HepG2 (cell line): ENCODE measurements around the gene ADRA2B. TPM values are rescaled to one million over a fixed set of nuclear protein-coding genes. Genes with fewer than 3 reads are reported as not detected.

Experiments
- ARNT2 ChIP-seq: sonication (generic); formaldehyde crosslinking; IDR thresholded peaks from 2 replicates; pipeline ENCODE4 v1.8.0; 2022; ENCODE audit warnings: mild to moderate bottlenecking, low read depth, missing genetic modification reagents, moderate library complexity
- CCAR2 ChIP-seq: fragments of 200-400 bp; formaldehyde crosslinking; optimal IDR thresholded peaks from 2 replicates; pipeline ENCODE3; 2018; ENCODE audit warnings: low read depth, mild to moderate bottlenecking, low read length, moderate library complexity
- CHD2 ChIP-seq: IDR thresholded peaks from 2 replicates; pipeline ENCODE4 v1.6.1; 2011; ENCODE audit warnings: low read depth, low read length, improper control_type of control experiment
- EED ChIP-seq: sonication (generic); formaldehyde crosslinking; IDR thresholded peaks from 2 replicates; pipeline ENCODE4 v1.5.0; 2020; ENCODE audit warnings: mild to moderate bottlenecking, missing genetic modification reagents
- MIER3 ChIP-seq: IDR thresholded peaks from 2 replicates; pipeline ENCODE4 v1.6.1; 2016; ENCODE audit warnings: missing compliant biosample characterization, borderline replicate concordance
- MXI1 ChIP-seq: IDR thresholded peaks from 3 replicates; pipeline ENCODE4 v1.6.1; 2012; ENCODE audit warnings: low read depth, low read length, inconsistent platforms, borderline replicate concordance
- NFE2L2 ChIP-seq: fragments of 150-350 bp; IDR thresholded peaks from 2 replicates; pipeline ENCODE4 v1.6.1; 2014; ENCODE audit warnings: low read length
- PCBP1 ChIP-seq: fragments of 200-400 bp; formaldehyde crosslinking; IDR thresholded peaks from 2 replicates; pipeline ENCODE4 v1.6.1; 2017; ENCODE audit warnings: mild to moderate bottlenecking, low read depth, low read length, borderline replicate concordance
- SNAI1 ChIP-seq: sonication (generic); formaldehyde crosslinking; IDR thresholded peaks from 2 replicates; pipeline ENCODE4 v1.5.0; 2020; ENCODE audit warnings: mild to moderate bottlenecking, missing genetic modification reagents, borderline replicate concordance
- SP5 ChIP-seq: IDR thresholded peaks from 2 replicates; pipeline ENCODE4 v1.6.1; 2016; ENCODE audit warnings: low read depth, borderline replicate concordance
- ZBTB20 ChIP-seq: sonication (generic); formaldehyde crosslinking; IDR thresholded peaks from 2 replicates; pipeline ENCODE4 v1.8.1; 2023; ENCODE audit warnings: missing genetic modification reagents, low read depth, mild to moderate bottlenecking, borderline replicate concordance
- ZNF232 ChIP-seq: sonication (generic); formaldehyde crosslinking; IDR thresholded peaks from 2 replicates; pipeline ENCODE4 v1.4.0; 2020; ENCODE audit warnings: missing genetic modification reagents, borderline replicate concordance
- ZNF234 ChIP-seq: sonication (generic); formaldehyde crosslinking; conservative IDR thresholded peaks from 2 replicates; pipeline ENCODE4 v1.5.1; 2020; ENCODE audit warnings: mild to moderate bottlenecking, missing genetic modification reagents
- ZNF354B ChIP-seq: sonication (generic); formaldehyde crosslinking; IDR thresholded peaks from 2 replicates; pipeline ENCODE4 v1.8.0; 2022; ENCODE audit warnings: mild to moderate bottlenecking, missing genetic modification reagents
- ZNF564 ChIP-seq: sonication (generic); formaldehyde crosslinking; IDR thresholded peaks from 2 replicates; pipeline ENCODE4 v1.8.1; 2023; ENCODE audit warnings: mild to moderate bottlenecking, missing genetic modification reagents
- ZNF572 ChIP-seq: sonication (generic); formaldehyde crosslinking; IDR thresholded peaks from 2 replicates; pipeline ENCODE4 v1.5.1; 2020; ENCODE audit warnings: mild to moderate bottlenecking, missing genetic modification reagents
- ZNF746 ChIP-seq: sonication (generic); formaldehyde crosslinking; IDR thresholded peaks from 2 replicates; pipeline ENCODE4 v1.8.0; 2022; ENCODE audit warnings: mild to moderate bottlenecking, missing genetic modification reagents
- ZSCAN25 ChIP-seq: sonication (generic); formaldehyde crosslinking; IDR thresholded peaks from 2 replicates; pipeline ENCODE4 v1.8.0; 2022; ENCODE audit warnings: mild to moderate bottlenecking, missing genetic modification reagents
- polyA plus RNA-seq, 8 experiments: library from polyadenylated mRNA; depleted of rRNA in 3 of 8; stranded (reverse) in 7 of 8; unstranded in 1 of 8; fragments of >200 nt; fragmentation: Illumina TruSeq in 4 of 8; extraction: Trizol in 4 of 8; gene quantifications; 2 replicates each; pipeline versions ENCODE4 v1.2.1 to v1.2.3, GENCODE V29; 2011 to 2016; ENCODE audit warnings: low read depth in 4 of 8, missing spikeins in 1 of 8, mixed read lengths in 1 of 8; ENCODE audit not compliant: insufficient read depth in 1 of 8
- total RNA-seq, 5 experiments: library from RNA; depleted of rRNA; stranded (reverse); fragments of >200 nt; fragmentation: Illumina TruSeq; extraction: Trizol; gene quantifications; 2 replicates each; pipeline ENCODE4 v1.2.3, GENCODE V29; 2016; ENCODE audit warnings: low read depth in 1 of 5
- TF ChIP-seq, protein P1 (sequence below), 2 experiments: sonication (generic) in 1 of 2; formaldehyde crosslinking in 1 of 2; IDR thresholded peaks; 2 replicates each; pipeline versions ENCODE4 v1.4.0 to v1.6.1; 2016 to 2020; ENCODE audit warnings: borderline replicate concordance in 1 of 2, low read depth in 1 of 2, mild to moderate bottlenecking in 1 of 2, missing genetic modification reagents in 1 of 2
- TF ChIP-seq, protein P2 (sequence below): sonication (generic); formaldehyde crosslinking; IDR thresholded peaks from 2 replicates; pipeline ENCODE4 v1.4.0; 2020; ENCODE audit warnings: mild to moderate bottlenecking, missing genetic modification reagents
- TF ChIP-seq, protein P3 (sequence below): sonication (generic); formaldehyde crosslinking; IDR thresholded peaks from 2 replicates; pipeline ENCODE4 v1.8.0; 2022; ENCODE audit warnings: missing genetic modification reagents, mild to moderate bottlenecking, borderline replicate concordance
- TF ChIP-seq, protein P4 (sequence below): IDR thresholded peaks from 2 replicates; pipeline ENCODE4 v1.6.1; 2016; ENCODE audit warnings: missing compliant biosample characterization, missing genetic modification reagents, borderline replicate concordance

Gene ADRA2B
- total and polyA plus RNA-seq, 2 of the 13 experiments (the other 11 are each of a cell fraction or from before 2014, with no cell fraction given): not detected

DNA sequence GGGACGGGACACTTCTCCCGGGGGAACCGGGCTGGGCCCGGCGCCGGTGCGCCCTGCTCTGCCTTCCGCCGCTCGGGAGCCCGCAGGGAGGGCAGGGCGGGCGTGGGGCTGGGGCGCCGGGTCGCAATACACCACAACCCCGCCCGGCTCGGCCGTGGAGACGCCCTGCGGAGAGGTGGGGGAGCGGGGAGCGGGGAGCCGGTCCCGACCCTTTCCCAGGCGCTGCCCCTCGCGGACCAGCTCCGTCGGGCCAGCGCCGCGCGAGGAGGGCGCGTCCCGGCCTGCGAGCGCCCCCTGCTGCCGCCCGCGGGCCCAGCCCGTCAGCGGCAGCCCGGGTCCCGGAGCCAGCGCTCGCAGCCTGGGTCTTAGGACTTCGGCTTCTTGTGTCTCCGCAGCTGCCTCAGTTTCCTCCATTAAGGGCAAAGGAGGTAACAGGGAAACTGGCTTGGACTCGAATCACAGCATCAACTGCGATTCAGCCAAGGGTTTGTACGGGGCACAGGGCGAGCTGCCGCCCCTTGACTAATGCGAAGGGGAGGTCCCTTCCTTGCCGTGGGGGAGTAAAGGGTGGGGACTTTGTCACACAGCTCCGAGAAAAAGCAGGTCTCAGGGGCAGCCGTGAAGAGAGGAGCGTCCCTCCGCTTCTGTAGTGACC lies 635 bp upstream of the ADRA2B start (continued):
- TF ChIP-seq, protein P1, sequence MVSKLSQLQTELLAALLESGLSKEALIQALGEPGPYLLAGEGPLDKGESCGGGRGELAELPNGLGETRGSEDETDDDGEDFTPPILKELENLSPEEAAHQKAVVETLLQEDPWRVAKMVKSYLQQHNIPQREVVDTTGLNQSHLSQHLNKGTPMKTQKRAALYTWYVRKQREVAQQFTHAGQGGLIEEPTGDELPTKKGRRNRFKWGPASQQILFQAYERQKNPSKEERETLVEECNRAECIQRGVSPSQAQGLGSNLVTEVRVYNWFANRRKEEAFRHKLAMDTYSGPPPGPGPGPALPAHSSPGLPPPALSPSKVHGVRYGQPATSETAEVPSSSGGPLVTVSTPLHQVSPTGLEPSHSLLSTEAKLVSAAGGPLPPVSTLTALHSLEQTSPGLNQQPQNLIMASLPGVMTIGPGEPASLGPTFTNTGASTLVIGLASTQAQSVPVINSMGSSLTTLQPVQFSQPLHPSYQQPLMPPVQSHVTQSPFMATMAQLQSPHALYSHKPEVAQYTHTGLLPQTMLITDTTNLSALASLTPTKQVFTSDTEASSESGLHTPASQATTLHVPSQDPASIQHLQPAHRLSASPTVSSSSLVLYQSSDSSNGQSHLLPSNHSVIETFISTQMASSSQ (IDR thresholded peaks at IDR 0.05; ENCODE audit: low read depth): no peak
- TF ChIP-seq, protein P1 (CRISPR knock-in tag; IDR thresholded peaks at IDR 0.05; ENCODE audit: borderline replicate concordance): no peak
- TF ChIP-seq ZNF746 (CRISPR knock-in tag): 0 out of 2 replicates have a peak, but pooled peaks have one; percentile 22
- no peak for TF ChIP-seq ZNF354B (CRISPR knock-in tag)
- TF ChIP-seq PCBP1: no peak
- no peak for TF ChIP-seq CCAR2
- 0 out of 2 replicates have a peak, but pooled peaks have one; percentile 22 for TF ChIP-seq ZNF572
- TF ChIP-seq ZBTB20: no peak
- TF ChIP-seq ARNT2 (CRISPR knock-in tag): no peak
- no peak for TF ChIP-seq ZNF564
- TF ChIP-seq NFE2L2: no peak
- peak; percentile 73; the same call in 1 of the 2 replicates for TF ChIP-seq ZSCAN25
- TF ChIP-seq, protein P2, sequence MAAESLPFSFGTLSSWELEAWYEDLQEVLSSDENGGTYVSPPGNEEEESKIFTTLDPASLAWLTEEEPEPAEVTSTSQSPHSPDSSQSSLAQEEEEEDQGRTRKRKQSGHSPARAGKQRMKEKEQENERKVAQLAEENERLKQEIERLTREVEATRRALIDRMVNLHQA: no peak
- 0 out of 2 replicates have a peak, but pooled peaks have one; percentile 48 for TF ChIP-seq ZNF234
- TF ChIP-seq MIER3 (CRISPR knock-in tag): no peak
- no peak for TF ChIP-seq ZNF232 (CRISPR knock-in tag)
- TF ChIP-seq, protein P3, sequence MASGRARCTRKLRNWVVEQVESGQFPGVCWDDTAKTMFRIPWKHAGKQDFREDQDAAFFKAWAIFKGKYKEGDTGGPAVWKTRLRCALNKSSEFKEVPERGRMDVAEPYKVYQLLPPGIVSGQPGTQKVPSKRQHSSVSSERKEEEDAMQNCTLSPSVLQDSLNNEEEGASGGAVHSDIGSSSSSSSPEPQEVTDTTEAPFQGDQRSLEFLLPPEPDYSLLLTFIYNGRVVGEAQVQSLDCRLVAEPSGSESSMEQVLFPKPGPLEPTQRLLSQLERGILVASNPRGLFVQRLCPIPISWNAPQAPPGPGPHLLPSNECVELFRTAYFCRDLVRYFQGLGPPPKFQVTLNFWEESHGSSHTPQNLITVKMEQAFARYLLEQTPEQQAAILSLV (CRISPR knock-in tag): peak; percentile 35; the same call in 1 of the 2 replicates
- 0 out of 2 replicates have a peak, but pooled peaks have one; percentile 17 for TF ChIP-seq EED (CRISPR knock-in tag)
- TF ChIP-seq SP5 (CRISPR knock-in tag): no peak
- no peak for TF ChIP-seq SNAI1 (CRISPR knock-in tag)
- TF ChIP-seq MXI1: peak; percentile 39; the same call in 1 of the 3 replicates
- no peak for TF ChIP-seq CHD2
- TF ChIP-seq, protein P4, sequence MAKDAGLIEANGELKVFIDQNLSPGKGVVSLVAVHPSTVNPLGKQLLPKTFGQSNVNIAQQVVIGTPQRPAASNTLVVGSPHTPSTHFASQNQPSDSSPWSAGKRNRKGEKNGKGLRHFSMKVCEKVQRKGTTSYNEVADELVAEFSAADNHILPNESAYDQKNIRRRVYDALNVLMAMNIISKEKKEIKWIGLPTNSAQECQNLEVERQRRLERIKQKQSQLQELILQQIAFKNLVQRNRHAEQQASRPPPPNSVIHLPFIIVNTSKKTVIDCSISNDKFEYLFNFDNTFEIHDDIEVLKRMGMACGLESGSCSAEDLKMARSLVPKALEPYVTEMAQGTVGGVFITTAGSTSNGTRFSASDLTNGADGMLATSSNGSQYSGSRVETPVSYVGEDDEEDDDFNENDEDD (CRISPR knock-in tag): 0 out of 2 replicates have a peak, but pooled peaks have one; percentile 40
